ENCODE measurements around the gene EMILIN2.

Gene EMILIN2

DNA sequence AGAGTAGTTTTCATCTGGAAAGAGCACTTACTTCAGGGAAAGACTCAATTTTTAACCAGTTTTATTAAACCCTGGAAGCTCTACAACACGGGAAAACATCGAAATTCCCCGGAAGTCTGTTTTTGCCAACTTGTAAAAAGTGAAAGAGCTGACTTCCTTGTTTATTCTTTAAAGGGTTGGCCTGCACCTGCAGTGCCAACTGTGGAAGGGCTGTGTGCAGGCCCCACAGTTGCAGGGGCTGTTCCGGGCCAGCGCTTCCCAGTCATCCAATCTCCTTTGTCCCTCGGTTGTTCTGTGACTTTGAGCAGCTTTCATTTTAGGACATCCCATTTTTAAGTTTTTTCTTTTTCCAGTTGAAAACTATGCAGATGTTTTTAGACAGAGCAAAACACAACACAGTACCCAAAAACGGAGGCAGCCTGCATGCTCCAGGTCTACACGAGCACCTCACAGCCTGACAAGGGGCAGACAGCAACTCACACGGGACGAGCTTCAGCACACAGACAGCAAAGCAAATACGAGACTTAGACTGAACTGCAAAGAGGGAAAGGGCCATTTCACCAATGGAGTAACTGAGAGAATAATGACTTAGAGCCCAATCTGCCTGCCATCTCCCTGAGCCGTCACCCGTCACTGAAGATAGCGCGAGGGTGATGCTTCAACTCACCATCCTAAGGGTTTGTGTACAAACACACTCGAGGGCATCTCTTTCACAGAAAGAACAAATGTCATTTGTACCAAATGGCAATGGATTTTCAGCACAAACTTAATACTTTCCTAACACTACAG, 70.6 kb downstream of the EMILIN2 start:
- DNase-seq: peak; percentile 58

DNA sequence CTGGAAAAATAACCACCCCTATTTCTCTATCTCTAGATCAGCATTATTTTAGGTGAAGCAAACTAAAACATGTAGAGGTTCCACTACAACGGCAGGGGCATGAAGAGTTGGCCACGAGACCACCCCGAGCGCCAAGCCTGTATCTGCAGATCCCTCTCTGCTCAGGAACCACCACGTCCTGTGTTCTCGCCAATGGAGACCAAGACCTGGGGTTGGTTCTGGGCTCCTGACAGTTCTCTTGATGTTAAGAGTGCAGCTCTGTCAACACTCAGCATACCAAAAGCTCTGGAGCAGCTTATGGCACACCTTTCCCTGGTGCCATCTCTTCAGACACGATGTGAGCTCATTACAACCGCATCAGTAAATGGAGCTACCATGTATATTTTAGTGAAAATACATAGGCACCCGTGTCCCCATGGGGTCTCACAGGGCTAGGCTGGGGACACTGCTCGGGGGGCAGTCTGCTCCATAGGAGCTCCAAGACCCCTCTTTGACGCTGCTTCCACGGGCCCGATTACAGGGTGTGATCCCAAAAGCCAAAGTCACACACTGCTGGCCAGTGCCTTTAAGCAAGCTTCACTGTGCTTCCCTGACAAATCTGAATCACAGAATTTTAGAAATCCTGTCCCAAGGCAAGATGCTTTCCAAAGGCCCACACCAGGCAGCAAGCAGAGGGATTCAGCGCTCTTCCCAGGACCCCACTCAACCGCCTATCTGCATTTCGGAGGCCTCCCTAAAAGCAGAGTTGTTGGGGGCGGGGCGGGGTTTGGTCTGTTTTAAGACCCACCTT, 72.2 kb downstream of the EMILIN2 start:
- no peak for DNase-seq

DNA sequence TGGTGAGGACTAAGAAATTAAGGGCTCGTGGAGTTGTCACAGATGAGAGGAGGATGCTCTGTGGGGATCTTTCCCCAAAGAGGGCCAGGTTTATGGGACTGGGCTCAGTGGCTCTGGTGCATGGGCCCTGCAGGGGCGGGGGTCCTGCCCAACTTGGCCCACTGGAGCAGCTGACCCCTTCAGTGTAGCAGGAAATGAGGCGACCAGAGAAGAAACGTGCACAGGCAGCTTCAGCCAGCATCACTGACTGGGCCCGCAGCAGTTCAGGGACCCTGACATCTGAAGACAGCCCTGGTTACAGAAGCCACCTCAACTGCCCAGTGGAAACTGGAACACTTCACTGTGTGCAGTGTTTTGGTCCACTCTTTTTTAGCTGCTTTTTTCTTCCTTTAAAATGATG, 72.8 kb downstream of the EMILIN2 start:
- no peak for DNase-seq

DNA sequence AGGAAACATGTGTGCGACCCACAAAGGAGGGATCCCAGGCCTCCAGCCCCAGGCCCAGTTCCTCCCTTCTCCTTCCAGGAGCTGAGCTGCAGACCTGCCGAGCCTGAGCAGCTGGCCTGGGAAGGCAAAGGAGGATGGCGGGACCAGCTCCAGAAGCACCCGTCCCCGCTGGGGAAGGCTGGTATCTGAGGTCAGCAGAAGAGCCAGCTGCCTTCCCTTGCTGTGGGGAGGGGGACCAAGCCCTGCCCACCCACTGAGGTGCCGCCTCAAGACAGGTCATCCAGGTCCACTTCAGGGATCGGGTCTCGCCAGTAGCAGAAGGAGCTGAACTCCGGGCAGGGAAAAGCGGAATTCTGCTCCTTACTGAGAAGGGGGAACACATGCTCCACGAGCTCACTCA, 73.2 kb downstream of the EMILIN2 start:
- no peak for DNase-seq

DNA sequence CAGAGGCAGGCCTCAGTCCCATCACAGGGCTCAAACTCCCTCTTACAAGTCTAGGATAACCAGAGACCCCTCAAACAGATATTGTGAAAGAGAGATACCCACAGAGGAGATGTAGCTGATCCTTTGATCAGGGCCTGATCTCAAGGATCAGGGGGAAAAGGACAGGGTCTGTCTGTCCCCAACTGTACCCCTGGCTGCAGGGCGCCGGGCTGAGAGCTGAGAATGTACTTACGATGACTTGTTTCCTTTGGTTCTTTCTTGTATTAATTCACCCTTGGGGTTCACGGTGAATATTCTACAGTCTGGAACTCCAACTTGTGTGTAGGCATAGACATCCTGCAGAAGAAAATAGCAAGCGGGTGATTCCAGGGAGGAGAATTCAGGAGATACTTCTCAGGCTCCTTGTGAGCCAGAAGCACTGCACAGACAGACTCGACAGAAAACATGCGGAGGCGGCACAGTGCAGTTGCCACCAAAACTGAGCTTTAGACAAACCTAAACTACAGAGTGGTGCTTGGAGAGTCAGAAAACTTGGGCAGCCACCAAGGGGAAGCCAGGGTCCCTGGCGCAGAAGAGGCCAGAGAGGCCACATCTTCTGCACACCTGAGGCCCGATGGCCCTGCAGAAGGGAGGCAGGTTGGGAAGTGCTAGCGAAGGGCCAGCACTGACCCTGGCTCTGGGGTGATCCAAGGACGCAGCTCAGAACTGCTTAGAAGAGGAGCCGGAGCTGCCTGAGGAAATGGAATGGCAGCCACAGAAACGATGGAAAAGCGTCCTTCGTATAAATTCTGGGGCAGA, 73.9 kb downstream of the EMILIN2 start:
- no peak for DNase-seq

DNA sequence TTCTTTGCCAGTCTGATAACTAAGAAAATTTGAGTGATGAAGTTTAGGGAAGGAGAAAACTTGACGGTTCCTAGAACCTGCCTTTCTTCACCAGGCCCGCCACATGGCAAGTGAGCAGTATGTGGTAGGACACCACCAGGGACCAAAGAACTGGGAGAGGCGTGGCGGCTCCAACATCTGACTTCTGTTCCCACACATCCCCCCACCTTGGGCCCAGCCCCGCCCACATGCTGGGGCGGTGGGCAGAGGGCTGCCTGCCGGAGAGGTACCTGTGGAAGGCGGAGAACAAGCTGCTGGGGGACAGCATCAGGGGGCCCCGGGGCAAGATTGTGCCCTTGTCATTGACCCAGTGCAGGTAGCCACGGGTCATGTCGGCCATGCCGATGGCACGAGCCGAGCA, 75.0 kb downstream of the EMILIN2 start:
- DNase-seq: no peak

DNA sequence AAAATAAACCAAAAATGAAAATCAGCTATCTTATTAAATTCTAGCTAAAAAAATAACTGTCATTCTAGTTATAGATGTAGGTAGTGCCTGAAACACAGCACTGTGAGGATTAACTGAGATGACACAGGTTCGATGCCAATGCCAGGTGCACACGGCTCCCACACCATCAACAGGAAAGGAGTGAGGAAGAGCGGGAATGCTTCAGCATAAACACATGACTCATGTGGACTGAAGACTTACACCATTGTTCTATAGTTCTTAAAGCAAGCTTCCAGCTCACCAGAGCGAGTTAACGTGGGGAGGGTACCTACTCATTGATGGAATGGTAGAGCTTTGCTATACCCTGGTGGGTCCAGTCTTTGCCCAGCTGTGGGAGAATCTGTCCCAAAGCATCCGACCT, 76.7 kb downstream of the EMILIN2 start:
- no peak for DNase-seq

DNA sequence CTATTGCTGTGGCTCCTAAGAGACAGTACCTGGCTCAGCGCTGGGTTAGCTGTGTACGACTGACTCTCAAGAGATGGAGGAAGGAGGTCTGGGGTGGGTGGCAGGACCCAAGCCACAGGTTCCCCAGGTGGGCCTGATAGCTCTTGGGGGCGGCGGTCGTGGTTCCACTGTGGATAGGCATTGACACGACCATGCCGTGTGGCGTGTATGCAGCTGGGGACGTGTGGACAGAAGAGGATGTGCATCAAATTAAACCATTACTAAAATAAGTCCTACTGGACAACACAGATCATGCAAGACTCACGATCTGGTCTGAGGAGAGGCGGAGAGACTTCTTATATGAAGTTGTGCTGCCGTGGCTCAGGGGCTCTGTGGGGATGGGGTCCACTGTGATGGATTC, 78.1 kb downstream of the EMILIN2 start:
- no peak for DNase-seq

DNA sequence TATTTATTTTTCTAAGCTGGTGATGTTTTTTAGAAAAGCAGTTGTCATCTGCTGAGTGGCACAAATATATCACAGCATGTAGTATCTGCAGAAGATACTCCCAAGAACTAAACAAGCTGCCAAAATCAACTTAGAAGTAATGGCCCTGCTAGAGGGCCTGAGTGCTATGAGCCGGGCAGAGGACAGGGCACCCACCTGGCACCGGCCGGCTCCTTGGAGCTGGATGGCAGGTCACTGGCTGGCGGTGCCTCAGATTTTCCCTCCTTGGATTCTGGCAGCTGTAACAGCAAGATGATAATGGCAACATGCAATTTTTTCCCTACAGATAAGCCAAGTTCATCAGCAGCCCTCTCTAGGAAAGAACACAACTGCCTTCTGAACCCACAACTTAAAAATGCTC, 79.7 kb downstream of the EMILIN2 start:
- DNase-seq: no peak

DNA sequence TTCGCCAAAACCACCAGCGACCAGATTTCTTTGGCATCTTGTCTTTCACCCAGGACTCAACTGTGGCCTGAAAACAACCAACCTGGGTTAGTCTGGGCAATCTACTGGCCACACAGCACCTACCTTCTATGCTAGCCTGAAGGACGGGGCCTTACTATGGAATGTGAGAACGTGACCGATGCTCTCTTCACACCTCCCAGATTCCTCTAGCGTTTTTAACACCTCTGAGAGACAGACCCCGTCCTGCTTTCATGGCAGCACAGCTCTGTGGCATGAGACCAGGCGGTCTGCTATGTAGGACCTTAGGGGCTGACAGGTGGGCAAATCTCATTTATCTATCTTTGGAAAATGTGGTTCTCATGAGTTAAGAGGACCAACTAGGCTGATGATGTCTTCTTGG, 80.9 kb downstream of the EMILIN2 start:
- no peak for DNase-seq

DNA sequence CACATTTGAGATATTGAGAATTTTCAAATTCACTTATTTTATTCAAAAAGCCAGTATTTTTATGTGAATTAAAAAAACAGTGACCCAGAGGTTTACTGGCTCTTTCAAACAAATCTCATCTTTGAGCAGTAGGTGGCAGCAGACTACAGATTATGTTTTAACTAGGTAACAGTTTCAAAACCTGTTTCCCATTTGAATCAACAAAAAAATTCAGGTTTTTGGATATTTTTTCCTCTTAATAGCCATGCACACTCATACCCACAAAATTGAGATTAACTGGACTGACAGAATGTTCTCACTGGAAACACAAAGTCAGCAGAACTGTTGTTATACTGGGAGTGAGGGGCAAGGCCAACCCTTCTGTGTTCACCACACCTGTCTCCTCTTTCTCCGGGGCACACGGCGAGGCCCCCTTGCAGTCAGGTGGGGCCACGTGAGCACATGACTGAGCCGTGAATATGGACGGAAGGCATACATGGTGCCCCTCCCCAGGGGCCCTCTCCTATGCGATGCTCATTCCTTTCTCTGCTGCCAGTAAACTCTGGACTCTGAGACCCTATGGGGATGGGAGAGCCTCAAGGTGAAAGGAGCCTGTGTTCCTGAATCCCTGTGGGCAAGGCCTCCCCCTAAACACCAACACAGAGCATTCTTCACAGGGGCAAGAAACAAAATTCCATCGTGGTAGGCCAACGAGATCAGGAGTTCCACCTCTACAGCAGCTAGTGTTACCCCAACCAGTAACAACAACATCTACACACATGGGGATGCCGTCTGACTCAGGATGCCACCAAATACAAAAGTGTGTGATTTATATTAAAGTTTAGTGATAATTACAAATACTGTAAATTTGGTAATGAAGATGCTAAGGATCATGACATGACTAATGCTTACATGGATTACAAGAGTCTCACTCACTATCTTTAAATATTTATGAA, 85.7 kb downstream of the EMILIN2 start:
- DNase-seq: peak; percentile 90

DNA sequence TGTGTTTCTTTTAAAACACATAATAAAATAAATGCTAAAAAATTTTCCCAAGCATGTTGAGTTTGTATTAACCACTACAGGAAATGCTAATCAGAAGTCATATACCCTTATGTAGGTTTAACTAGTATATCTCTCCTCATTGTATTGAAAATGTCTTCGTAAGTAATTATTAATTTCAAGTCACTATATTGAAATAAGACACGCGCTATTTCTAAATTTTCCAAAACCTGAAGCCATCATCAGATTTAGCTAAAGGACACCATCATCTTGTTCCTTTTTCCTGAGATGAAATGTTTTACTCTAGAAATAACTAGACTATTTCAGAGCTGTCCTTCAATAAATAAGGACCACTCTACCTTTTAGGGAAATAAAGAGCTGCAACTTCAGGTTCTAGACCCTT, 87.2 kb downstream of the EMILIN2 start:
- no peak for DNase-seq

DNA sequence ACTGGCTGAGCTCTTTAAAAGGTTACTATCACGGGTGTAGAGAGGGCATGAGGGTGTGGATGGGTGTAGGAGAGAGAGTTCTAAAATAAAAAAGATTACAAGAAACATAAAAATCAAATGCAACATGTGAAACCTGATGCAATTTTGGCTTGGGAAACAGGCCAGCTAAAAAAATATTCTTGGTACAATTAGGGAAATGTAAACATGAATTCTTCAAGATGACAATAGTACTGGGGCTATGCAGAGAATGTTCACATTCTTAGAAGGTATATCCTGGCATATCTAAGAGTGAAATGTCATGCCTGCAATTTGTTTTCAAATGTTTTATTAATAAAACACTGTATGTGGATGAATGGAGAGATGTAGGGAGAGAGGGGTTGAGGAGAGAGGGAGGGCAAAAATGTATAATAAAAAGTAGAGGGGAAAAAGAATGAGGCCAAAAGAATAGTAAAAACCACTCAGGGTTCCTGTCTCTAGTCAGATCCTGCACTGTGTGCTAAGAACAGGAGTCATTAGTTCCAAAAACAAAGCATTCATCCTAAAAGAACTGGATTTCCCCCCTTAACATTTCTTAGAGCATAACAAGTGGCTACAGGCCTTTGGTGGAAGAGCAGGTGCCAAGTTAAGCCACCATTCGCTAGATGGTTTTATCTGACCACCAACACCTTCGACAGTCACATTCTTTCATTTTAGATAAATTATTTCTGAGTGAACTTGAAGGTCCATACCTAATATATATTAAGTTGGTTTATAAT, 88.8 kb downstream of the EMILIN2 start:
- DNase-seq: no peak

DNA sequence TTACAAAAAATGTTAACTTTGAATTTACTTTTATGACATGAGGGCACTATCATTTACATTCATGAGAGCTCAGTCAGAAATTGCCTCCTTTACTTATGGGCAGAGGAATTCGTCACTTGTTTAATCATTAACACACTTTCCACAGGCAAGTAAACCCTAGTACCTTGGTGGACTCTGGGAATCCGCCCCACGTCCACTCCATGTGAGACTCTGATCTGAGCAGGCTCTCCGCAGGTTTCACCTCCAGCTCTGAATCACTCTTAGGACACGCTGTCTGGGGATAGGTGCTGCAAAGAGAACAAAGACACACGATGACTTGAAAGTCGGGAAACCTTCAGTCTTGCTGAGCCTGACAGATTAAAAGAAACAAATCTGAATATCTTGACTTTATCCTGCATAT, 92.5 kb downstream of the EMILIN2 start:
- DNase-seq: no peak

DNA sequence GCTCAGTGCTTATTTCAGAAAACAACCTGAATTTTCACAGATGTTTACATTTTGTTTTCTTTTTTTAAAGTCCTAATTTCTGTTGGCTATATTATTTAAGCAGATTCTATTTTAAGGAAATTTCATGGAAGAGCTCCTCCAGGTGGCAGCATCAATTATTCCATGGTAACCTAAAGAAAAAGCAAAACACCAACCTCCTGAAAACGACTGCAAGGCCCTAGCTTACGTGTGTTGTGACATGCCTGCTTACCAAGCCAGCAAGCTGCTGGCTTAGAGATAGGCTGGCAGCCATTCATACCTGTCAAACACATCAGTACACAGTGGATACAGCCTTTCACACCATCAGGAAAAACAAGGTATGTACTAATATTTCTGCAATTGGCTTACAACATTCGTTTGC, 101.2 kb downstream of the EMILIN2 start:
- peak; percentile 29 for DNase-seq

DNA sequence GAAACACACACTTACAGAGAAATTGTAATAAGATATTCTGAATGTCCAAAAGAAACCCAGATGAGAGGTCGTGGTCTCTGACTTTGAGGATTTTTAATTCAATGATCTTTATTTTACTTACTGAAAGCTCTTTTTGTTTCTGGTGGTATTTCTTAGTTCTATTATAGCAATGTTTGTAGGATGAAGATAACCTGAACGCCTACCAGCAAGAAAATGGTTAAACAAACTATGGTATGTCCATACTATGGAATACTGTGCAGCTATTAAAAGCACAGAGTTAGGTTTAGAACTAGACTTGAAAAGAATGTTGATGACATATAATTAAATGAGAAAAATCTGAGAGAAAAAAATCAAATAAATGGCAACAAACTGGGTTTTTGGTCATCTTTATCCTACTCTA, 105.8 kb downstream of the EMILIN2 start:
- DNase-seq: no peak

DNA sequence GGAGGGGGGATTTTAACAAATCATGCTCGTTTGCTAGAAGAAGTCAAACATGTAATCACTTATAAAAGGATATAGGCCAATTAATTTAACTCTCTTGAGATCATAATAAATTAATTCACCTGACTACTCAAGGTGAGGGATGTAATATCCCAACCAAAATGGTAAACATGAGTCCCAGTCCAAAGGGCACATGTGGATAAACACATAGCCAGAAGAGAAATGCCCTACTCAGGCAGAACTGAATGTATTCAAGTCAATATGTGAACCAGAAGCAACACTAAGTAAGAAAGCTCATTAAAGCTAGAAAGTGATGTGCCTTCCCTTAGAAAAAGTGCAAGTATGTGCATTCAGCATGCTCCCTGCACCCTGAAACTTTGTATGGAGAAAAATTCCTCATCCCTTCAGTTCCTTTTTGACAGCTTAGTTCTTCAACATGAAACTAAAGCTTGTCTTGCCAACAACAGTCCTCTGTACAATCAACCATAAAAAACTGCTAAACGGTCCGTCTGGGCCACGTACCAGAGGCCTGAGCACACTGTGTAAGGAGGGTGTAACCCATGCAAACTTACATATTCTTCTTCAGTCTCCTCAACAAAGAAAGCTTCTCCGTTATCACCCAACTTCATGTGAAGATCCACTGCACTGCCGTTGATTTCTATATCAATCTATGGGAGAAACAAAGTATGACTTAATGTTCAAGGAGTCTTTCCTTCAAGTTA, 107.3 kb downstream of the EMILIN2 start:
- no peak for DNase-seq

DNA sequence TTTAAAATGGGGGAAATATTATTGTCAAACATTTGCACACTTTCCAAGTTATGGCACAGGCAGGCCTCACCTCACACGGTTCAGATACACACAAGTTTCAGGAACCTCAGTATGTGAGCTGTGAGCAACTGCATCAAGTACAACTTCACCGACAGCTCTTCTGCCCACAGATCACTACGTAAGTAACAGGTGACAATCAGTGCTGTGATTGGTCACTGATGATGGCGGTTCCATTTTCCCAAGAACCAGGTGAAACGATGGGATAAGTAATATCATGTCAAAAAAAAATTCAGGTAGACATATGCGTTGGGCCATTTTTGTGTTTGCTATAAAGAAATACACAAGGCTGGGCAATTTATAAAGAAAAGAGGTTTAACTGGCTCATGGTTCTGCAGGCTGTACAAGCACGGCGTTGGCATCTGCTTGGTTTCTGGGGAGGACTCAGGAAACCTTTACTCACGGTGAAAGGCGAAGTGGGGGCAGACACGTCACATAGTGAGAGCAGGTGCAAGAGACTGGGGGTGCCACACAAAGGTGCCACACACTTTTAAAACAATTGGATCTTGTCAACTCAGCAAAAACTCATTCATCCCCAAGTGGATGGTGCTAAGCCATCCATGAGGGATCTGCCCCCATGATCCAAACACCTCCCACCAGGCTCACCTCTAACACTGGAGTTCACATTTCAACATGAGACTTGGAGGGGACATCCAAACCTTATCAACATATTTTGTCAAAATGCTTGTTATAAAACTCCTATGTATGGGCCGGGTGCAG, 108.3 kb downstream of the EMILIN2 start:
- DNase-seq: no peak

DNA sequence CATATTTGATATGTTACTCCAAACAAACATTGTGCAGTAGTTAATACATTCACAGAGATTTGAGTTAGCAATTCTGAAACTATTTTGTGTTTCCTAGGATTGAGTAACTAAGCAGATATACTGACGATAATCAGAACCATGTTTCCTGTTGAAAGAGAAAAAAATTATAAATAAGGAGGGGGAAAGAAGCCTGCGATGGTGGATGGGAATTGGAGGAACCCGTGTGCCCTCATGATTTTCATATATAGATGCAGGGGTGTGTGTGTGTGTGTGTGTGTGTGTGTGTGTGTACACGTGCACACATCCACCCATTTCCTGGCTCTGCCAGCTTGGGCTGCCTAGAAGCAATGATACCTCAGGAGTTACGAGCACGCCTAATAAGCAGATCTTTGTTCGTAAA, 109.2 kb downstream of the EMILIN2 start:
- DNase-seq: no peak

DNA sequence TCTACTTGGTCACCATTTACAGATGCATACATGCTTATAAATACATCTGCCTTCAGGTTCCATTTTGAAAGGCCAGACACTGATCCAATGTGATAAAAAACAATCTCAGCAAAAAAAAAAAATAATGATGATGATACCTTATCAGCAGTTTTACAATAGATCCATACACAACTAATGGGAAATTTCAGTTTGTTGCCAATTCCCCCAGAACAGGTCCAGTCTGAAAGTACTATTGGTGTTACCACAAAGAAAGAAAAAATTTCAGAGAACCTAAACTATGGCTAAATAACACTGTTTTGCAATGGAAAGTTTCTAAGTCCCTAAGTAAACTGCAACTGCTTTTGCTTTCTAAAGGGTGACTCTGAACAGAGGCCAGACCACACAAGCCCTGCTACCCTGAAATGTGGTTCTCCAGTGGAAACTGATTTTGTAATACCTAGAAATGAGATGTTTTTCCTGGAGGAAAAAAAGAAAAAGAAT, 112.1 kb downstream of the EMILIN2 start:
- DNase-seq: no peak
